ENCODE measurements around the gene ACER3. TPM values are rescaled to one million over a fixed set of nuclear protein-coding genes. Genes with fewer than 3 reads are reported as not detected.

ACER3 gene
- polyA plus RNA-seq, 1 donor from 2014 or later: 14.9 TPM

- Histone ChIP-seq H3K9me3 (ENCODE audit: low read length) (no peaks in the 10 kb centered on the region), H2AFZ (ENCODE audit: low read depth, low read length) (no peak overlapping the region), H3K4me2 (ENCODE audit: low read length) (no peak overlapping the region), H3K79me2 (replicated peaks; ENCODE audit: insufficient read depth, low read length) (no peaks in the 10 kb centered on the region), H3K9ac (ENCODE audit: low read length) (no peak overlapping the region), H4K20me1 (ENCODE audit: insufficient read depth) (no peaks in the 10 kb centered on the region), H3K27ac (ENCODE audit: low read length) (no peak overlapping the region), H3K4me3 (ENCODE audit: low read length) (no peak overlapping the region), H3K9me2 (ENCODE audit: insufficient read depth, low read length) (no peaks in the 10 kb centered on the region), H3F3A (ENCODE audit: insufficient read depth, low read length, poor library complexity, severe bottlenecking) (no peaks in the 10 kb centered on the region), H3K36me3 (ENCODE audit: insufficient read depth, low read length) (no peaks in the 10 kb centered on the region), H3K27me3 (ENCODE audit: insufficient read depth, low read depth, low read length) (no peaks in the 10 kb centered on the region)
- TF ChIP-seq RAD21 (conservative IDR thresholded peaks at IDR 0.05): no peak
- TF ChIP-seq REST (IDR thresholded peaks at IDR 0.05; ENCODE audit: borderline replicate concordance): no peak
Observed at GRCh38 chr11:77029829-77030228, 169.1 kb downstream of the ACER3 start.

GRCh38 chr11:77030834-77031414 is 170.2 kb downstream of the ACER3 start:
- Histone ChIP-seq H4K20me1 (ENCODE audit: insufficient read depth) (no peaks in the 10 kb centered on the region), H3K9me2 (ENCODE audit: insufficient read depth, low read length) (no peaks in the 10 kb centered on the region), H2AFZ (ENCODE audit: low read depth, low read length) (no peak overlapping the region), H3K36me3 (ENCODE audit: insufficient read depth, low read length) (no peaks in the 10 kb centered on the region), H3K4me2 (ENCODE audit: low read length) (no peak overlapping the region), H3K27me3 (ENCODE audit: insufficient read depth, low read depth, low read length) (no peaks in the 10 kb centered on the region), H3K4me3 (ENCODE audit: low read length) (no peak overlapping the region), H3K79me2 (replicated peaks; ENCODE audit: insufficient read depth, low read length) (no peaks in the 10 kb centered on the region), H3K9me3 (ENCODE audit: low read length) (no peaks in the 10 kb centered on the region), H3F3A (ENCODE audit: insufficient read depth, low read length, poor library complexity, severe bottlenecking) (no peaks in the 10 kb centered on the region), H3K27ac (ENCODE audit: low read length) (no peak overlapping the region), H3K9ac (ENCODE audit: low read length) (no peak overlapping the region)
- no peak for TF ChIP-seq EP300 (conservative IDR thresholded peaks at IDR 0.05; ENCODE audit: poor library complexity, severe bottlenecking)
- TF ChIP-seq EZH2 (IDR thresholded peaks at IDR 0.05; ENCODE audit: borderline replicate concordance, insufficient read depth, low read length, poor library complexity, severe bottlenecking): no peak
- no peak for TF ChIP-seq TAF1 (IDR thresholded peaks at IDR 0.05; ENCODE audit: low read depth)
- no peak for TF ChIP-seq RAD21 (conservative IDR thresholded peaks at IDR 0.05)
- TF ChIP-seq SMC3 (conservative IDR thresholded peaks at IDR 0.05; ENCODE audit: poor library complexity): no peak

DNA sequence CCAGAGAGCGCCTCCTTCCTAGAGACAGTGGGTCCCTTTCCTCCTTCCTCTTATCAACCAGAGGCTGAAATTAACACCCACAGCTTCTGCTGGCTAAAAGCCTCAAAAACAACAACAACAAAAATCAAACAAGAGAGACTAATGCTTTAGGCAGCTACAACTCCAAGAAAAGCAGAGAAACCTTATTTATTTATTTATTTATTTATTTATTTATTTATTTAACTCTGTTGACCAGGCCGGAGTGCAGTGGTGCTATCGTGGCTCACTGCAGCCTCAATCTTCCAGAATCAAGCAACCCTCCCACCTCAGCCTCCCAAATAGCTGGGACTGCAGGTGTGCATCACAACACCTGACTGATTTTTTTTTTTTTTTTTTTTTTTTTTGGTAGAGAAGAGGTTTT is 170.9 kb downstream of the ACER3 start:
- no peak overlapping the region for H3K4me2 ChIP-seq (ENCODE audit: low read length)
- no peaks in the 10 kb centered on the region for H3K9me3 ChIP-seq (ENCODE audit: low read length)
- H3F3A ChIP-seq (ENCODE audit: insufficient read depth, low read length, poor library complexity, severe bottlenecking): no peaks in the 10 kb centered on the region
- no peaks in the 10 kb centered on the region for H4K20me1 ChIP-seq (ENCODE audit: insufficient read depth)
- H3K9ac ChIP-seq (ENCODE audit: low read length): no peak overlapping the region
- no peaks in the 10 kb centered on the region for H3K36me3 ChIP-seq (ENCODE audit: insufficient read depth, low read length)
- no peak overlapping the region for H2AFZ ChIP-seq (ENCODE audit: low read depth, low read length)
- H3K9me2 ChIP-seq (ENCODE audit: insufficient read depth, low read length): no peaks in the 10 kb centered on the region
- H3K4me3 ChIP-seq (ENCODE audit: low read length): no peak overlapping the region
- H3K79me2 ChIP-seq (replicated peaks; ENCODE audit: insufficient read depth, low read length): no peaks in the 10 kb centered on the region
- TF ChIP-seq EZH2 (IDR thresholded peaks at IDR 0.05; ENCODE audit: borderline replicate concordance, insufficient read depth, low read length, poor library complexity, severe bottlenecking): no peak
- TF ChIP-seq MXI1 (conservative IDR thresholded peaks at IDR 0.05; ENCODE audit: poor library complexity, severe bottlenecking): no peak
- TF ChIP-seq SMC3 (conservative IDR thresholded peaks at IDR 0.05; ENCODE audit: poor library complexity): no peak
- no peak for TF ChIP-seq EP300 (conservative IDR thresholded peaks at IDR 0.05; ENCODE audit: poor library complexity, severe bottlenecking)
- TF ChIP-seq, protein P1, sequence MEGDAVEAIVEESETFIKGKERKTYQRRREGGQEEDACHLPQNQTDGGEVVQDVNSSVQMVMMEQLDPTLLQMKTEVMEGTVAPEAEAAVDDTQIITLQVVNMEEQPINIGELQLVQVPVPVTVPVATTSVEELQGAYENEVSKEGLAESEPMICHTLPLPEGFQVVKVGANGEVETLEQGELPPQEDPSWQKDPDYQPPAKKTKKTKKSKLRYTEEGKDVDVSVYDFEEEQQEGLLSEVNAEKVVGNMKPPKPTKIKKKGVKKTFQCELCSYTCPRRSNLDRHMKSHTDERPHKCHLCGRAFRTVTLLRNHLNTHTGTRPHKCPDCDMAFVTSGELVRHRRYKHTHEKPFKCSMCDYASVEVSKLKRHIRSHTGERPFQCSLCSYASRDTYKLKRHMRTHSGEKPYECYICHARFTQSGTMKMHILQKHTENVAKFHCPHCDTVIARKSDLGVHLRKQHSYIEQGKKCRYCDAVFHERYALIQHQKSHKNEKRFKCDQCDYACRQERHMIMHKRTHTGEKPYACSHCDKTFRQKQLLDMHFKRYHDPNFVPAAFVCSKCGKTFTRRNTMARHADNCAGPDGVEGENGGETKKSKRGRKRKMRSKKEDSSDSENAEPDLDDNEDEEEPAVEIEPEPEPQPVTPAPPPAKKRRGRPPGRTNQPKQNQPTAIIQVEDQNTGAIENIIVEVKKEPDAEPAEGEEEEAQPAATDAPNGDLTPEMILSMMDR (IDR thresholded peaks at IDR 0.05; ENCODE audit: poor library complexity, severe bottlenecking): no peak
- no peak for TF ChIP-seq POLR2AphosphoS5 (IDR thresholded peaks at IDR 0.05)
- TF ChIP-seq REST (IDR thresholded peaks at IDR 0.05; ENCODE audit: borderline replicate concordance): no peak
- no peak for TF ChIP-seq TAF1 (IDR thresholded peaks at IDR 0.05; ENCODE audit: low read depth)
- no peak for TF ChIP-seq RAD21 (conservative IDR thresholded peaks at IDR 0.05)
- no peaks in the 10 kb centered on the region for H3K27me3 ChIP-seq (ENCODE audit: insufficient read depth, low read depth, low read length)
- no peak overlapping the region for H3K27ac ChIP-seq (ENCODE audit: low read length)
